HCT116 (cell line): Measurements from ENCODE around the gene MMS19.

Source experiments
- CTCF ChIP-seq, 3 experiments: fragments of 200-600 bp in 1 of 3; sonication (generic) in 1 of 3; IDR thresholded peaks in 2 of 3; conservative IDR thresholded peaks in 1 of 3; 2 replicates each; pipeline ENCODE4 v1.5.1; 2012 to 2017; ENCODE audit warnings: low read depth in 2 of 3, low read length in 2 of 3, antibody characterized with exemption in 1 of 3, borderline replicate concordance in 1 of 3, control low read depth in 1 of 3, mild to moderate bottlenecking in 1 of 3, mixed read lengths in 1 of 3, mixed run types in 1 of 3, moderate library complexity in 1 of 3; ENCODE audit not compliant: insufficient read depth in 1 of 3
- EGR1 ChIP-seq: IDR thresholded peaks from 2 replicates; pipeline ENCODE4 v1.6.1; 2012; ENCODE audit warnings: low read depth
- FOSL1 ChIP-seq: IDR thresholded peaks from 2 replicates; pipeline ENCODE4 v1.6.1; 2012; ENCODE audit warnings: low read depth
- JUND ChIP-seq: IDR thresholded peaks from 2 replicates; pipeline ENCODE4 v1.6.1; 2012
- MAX ChIP-seq: IDR thresholded peaks from 2 replicates; pipeline ENCODE4 v1.6.1; 2012
- POLR2A ChIP-seq: IDR thresholded peaks from 2 replicates; pipeline ENCODE4 v1.7.0; 2011; ENCODE audit warnings: borderline replicate concordance; ENCODE audit not compliant: insufficient read depth, insufficient read length; ENCODE audit errors: extremely low read depth
- POLR2AphosphoS5 ChIP-seq: IDR thresholded peaks from 2 replicates; pipeline ENCODE4 v1.6.1; 2011; ENCODE audit warnings: mild to moderate bottlenecking, low read depth, low read length, moderate library complexity
- SIN3A ChIP-seq: IDR thresholded peaks from 2 replicates; pipeline ENCODE4 v1.6.1; 2012; ENCODE audit warnings: low read depth
- SP1 ChIP-seq: IDR thresholded peaks from 2 replicates; pipeline ENCODE4 v1.6.1; 2012; ENCODE audit warnings: low read depth
- TCF7L2 ChIP-seq: IDR thresholded peaks from 2 replicates; pipeline ENCODE4 v1.7.0; 2011; ENCODE audit warnings: borderline replicate concordance, inconsistent platforms; ENCODE audit not compliant: insufficient read depth, insufficient read length; ENCODE audit errors: extremely low read depth
- YY1 ChIP-seq: IDR thresholded peaks from 2 replicates; pipeline ENCODE4 v1.6.1; 2011; ENCODE audit warnings: low read length, low read depth, moderate library complexity, mild to moderate bottlenecking; ENCODE audit not compliant: insufficient replicate concordance; ENCODE audit errors: extremely low read depth
- ZFX ChIP-seq: fragments of 450-650 bp; IDR thresholded peaks from 2 replicates; pipeline ENCODE4 v1.6.1; 2017
- TF ChIP-seq, protein P1 (sequence below): IDR thresholded peaks from 2 replicates; pipeline ENCODE4 v1.6.1; 2012; ENCODE audit warnings: low read depth

GRCh38 chr10:97538839-97539238 is 40.6 kb upstream of the MMS19 start:
- TF ChIP-seq SIN3A (no peak), ZFX (no peak), POLR2AphosphoS5 (no peak), SP1 (no peak), YY1 (no peak), FOSL1 (no peak), CTCF (IDR thresholded peaks at IDR 0.05 in 2 of 3, conservative IDR thresholded peaks at IDR 0.05 in 1 of 3; ENCODE audit: borderline replicate concordance in 1 of 3, insufficient read depth in 1 of 3, low read depth in 2 of 3, low read length in 2 of 3) (no peak), EGR1 (no peak), JUND (no peak), POLR2A (no peak), TCF7L2 (no peak), MAX (no peak)
- TF ChIP-seq, protein P1, sequence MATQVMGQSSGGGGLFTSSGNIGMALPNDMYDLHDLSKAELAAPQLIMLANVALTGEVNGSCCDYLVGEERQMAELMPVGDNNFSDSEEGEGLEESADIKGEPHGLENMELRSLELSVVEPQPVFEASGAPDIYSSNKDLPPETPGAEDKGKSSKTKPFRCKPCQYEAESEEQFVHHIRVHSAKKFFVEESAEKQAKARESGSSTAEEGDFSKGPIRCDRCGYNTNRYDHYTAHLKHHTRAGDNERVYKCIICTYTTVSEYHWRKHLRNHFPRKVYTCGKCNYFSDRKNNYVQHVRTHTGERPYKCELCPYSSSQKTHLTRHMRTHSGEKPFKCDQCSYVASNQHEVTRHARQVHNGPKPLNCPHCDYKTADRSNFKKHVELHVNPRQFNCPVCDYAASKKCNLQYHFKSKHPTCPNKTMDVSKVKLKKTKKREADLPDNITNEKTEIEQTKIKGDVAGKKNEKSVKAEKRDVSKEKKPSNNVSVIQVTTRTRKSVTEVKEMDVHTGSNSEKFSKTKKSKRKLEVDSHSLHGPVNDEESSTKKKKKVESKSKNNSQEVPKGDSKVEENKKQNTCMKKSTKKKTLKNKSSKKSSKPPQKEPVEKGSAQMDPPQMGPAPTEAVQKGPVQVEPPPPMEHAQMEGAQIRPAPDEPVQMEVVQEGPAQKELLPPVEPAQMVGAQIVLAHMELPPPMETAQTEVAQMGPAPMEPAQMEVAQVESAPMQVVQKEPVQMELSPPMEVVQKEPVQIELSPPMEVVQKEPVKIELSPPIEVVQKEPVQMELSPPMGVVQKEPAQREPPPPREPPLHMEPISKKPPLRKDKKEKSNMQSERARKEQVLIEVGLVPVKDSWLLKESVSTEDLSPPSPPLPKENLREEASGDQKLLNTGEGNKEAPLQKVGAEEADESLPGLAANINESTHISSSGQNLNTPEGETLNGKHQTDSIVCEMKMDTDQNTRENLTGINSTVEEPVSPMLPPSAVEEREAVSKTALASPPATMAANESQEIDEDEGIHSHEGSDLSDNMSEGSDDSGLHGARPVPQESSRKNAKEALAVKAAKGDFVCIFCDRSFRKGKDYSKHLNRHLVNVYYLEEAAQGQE = no peak
